Keratinocyte (primary cell): ENCODE measurements around the gene GATAD2B. TPM values are rescaled to one million over a fixed set of nuclear protein-coding genes. Genes with fewer than 3 reads are reported as not detected.

Experiments used
- DNase-seq: peaks from one replicate; pipeline ENCODE4 v3.0.0-alpha.2; 2011; ENCODE audit warnings: low read depth, missing footprints, low spot score
- FAIRE-seq: peaks from 2 replicates; lab custom pipeline; 2011; peaks lifted over from hg19 to GRCh38; lab: Jason Lieb, UNC
- H2AFZ ChIP-seq: 2 replicates; pipeline ENCODE4 v1.6.0; 2012; ENCODE audit warnings: low read length, control low read depth, inconsistent platforms; ENCODE audit not compliant: control insufficient read depth
- H3K27ac ChIP-seq: 2 replicates; pipeline ENCODE4 v1.5.1; 2011; ENCODE audit warnings: low read length; ENCODE audit not compliant: control insufficient read depth, insufficient read depth
- H3K27me3 ChIP-seq: 3 replicates; pipeline ENCODE4 v1.6.0; 2011; ENCODE audit warnings: low read length; ENCODE audit not compliant: control insufficient read depth, insufficient read depth; ENCODE audit errors: extremely low read depth
- H3K36me3 ChIP-seq, 2 experiments: 2 replicates in 1 of 2; 3 replicates in 1 of 2; pipeline ENCODE4 v1.5.1; 2011; ENCODE audit warnings: low read length in 2 of 2, mild to moderate bottlenecking in 1 of 2; ENCODE audit not compliant: control insufficient read depth in 2 of 2, insufficient read depth in 2 of 2; ENCODE audit errors: extremely low read depth in 1 of 2
- H3K4me1 ChIP-seq: 3 replicates; pipeline ENCODE4 v1.5.1; 2011; ENCODE audit warnings: low read length; ENCODE audit not compliant: control insufficient read depth, insufficient read depth; ENCODE audit errors: extremely low read depth
- H3K4me2 ChIP-seq: 3 replicates; pipeline ENCODE4 v1.6.0; 2011; ENCODE audit warnings: low read depth, low read length; ENCODE audit not compliant: control insufficient read depth, insufficient read depth; ENCODE audit errors: extremely low read depth
- H3K4me3 ChIP-seq, 3 experiments: fragments of 200-600 bp in 1 of 3; sonication (generic) in 1 of 3; 2 replicates in 2 of 3; 3 replicates in 1 of 3; pipeline ENCODE4 v1.5.1; 2011 to 2016; ENCODE audit warnings: low read length in 3 of 3, mild to moderate bottlenecking in 3 of 3, control low read depth in 2 of 3, inconsistent platforms in 1 of 3, low read depth in 1 of 3, mixed read lengths in 1 of 3, mixed run types in 1 of 3, moderate library complexity in 1 of 3; ENCODE audit not compliant: control insufficient read depth in 2 of 3, insufficient read depth in 2 of 3; ENCODE audit errors: extremely low read depth in 1 of 3
- H3K79me2 ChIP-seq: 2 replicates; pipeline ENCODE4 v1.6.0; 2012; ENCODE audit warnings: low read length; ENCODE audit not compliant: control insufficient read depth, insufficient read depth
- H3K9ac ChIP-seq: 3 replicates; pipeline ENCODE4 v1.6.0; 2011; ENCODE audit warnings: low read length; ENCODE audit not compliant: control insufficient read depth, insufficient read depth; ENCODE audit errors: extremely low read depth
- H3K9me1 ChIP-seq: 3 replicates; pipeline ENCODE4 v1.6.0; 2011; ENCODE audit warnings: low read length; ENCODE audit not compliant: control insufficient read depth, insufficient read depth; ENCODE audit errors: extremely low read depth
- H3K9me3 ChIP-seq: 2 replicates; pipeline ENCODE4 v1.5.1; 2012; ENCODE audit warnings: low read depth, low read length; ENCODE audit not compliant: control insufficient read depth
- H4K20me1 ChIP-seq: 3 replicates; pipeline ENCODE4 v1.6.0; 2011; ENCODE audit warnings: low read length; ENCODE audit not compliant: control insufficient read depth, insufficient read depth; ENCODE audit errors: extremely low read depth
- CTCF ChIP-seq, 3 experiments: IDR thresholded peaks in 1 of 3; conservative IDR thresholded peaks in 1 of 3; optimal IDR thresholded peaks in 1 of 3; 2 replicates in 2 of 3; 3 replicates in 1 of 3; pipeline versions ENCODE3 to v1.5.1; 2011; ENCODE audit warnings: low read length in 3 of 3, mild to moderate bottlenecking in 3 of 3, moderate library complexity in 2 of 3, control low read depth in 1 of 3, inconsistent platforms in 1 of 3; ENCODE audit not compliant: insufficient read depth in 2 of 3; ENCODE audit errors: extremely low read depth in 1 of 3
- EZH2 ChIP-seq: IDR thresholded peaks from one replicate; pipeline ENCODE4 v1.6.1; 2012; ENCODE audit warnings: inconsistent platforms, mild to moderate bottlenecking, low read length, moderate library complexity
- dilution Hi-C: fragments of 300-500 bp; cut with MboI; formaldehyde crosslinking; loops from one replicate; pipeline ENCODE4 v1.7.0; 2020; ENCODE audit warnings: low sequenced_read_pairs; ENCODE audit not compliant: extremely low pct_ligation_motif_present
- polyA plus RNA-seq, 5 experiments: library from polyadenylated mRNA; depleted of rRNA in 3 of 5; stranded (reverse) in 3 of 5; stranded (forward) in 1 of 5; unstranded in 1 of 5; fragments of >200 nt; gene quantifications; 1 replicate in 1 of 5; 2 replicates in 3 of 5; 3 replicates in 1 of 5; pipeline versions ENCODE4 v1.2.1 to v1.2.3, GENCODE V29; 2011 to 2012; ENCODE audit warnings: missing spikeins in 2 of 5, low read depth in 1 of 5, low replicate concordance in 1 of 5

The GATAD2B gene
- polyA plus RNA-seq, 1 donor (not counting 4 experiments of a cell fraction or from before 2014, with no cell fraction given), result 6.1 TPM

- TF ChIP-seq CTCF (optimal IDR thresholded peaks at IDR 0.05 in 1 of 3, IDR thresholded peaks at IDR 0.05 in 1 of 3, conservative IDR thresholded peaks at IDR 0.05 in 1 of 3; ENCODE audit: extremely low read depth in 1 of 3, insufficient read depth in 2 of 3, low read length in 3 of 3) (no peak), EZH2 (no peak)
- FAIRE-seq (no peak), DNase-seq (no peak)
- Histone ChIP-seq H3K27me3 (no peaks in the 10 kb centered on the region), H3K9ac (peak overlapping the region; percentile 91), H3K36me3 (peaks cover 8 to 44% of the 10 kb centered on the region in 2 experiments), H3K27ac (peak overlapping the region; percentile 82), H3K4me2 (peak overlapping the region; percentile 100), H3K9me1 (no peaks in the 10 kb centered on the region), H3K4me1 (peaks cover 30% of the 10 kb centered on the region), H4K20me1 (peaks cover 3% of the 10 kb centered on the region), H3K4me3 (peak overlapping the region; percentile 92 to 99 (median 96)), H3K79me2 (peaks cover 71% of the 10 kb centered on the region), H3K9me3 (no peaks in the 10 kb centered on the region), H2AFZ (peak overlapping the region; percentile 71)
- dilution Hi-C loops, result no loop called here
Observed at GRCh38 chr1:153957744-153958110, 35.0 kb upstream of the GATAD2B start.

- Histone ChIP-seq H3K9ac (peak overlapping the region; percentile 91), H3K27ac (peak overlapping the region; percentile 82), H3K9me1 (no peaks in the 10 kb centered on the region), H2AFZ (no peak overlapping the region), H3K9me3 (no peaks in the 10 kb centered on the region), H3K36me3 (peaks cover 14 to 49% of the 10 kb centered on the region in 2 experiments), H3K79me2 (peaks cover 66% of the 10 kb centered on the region), H4K20me1 (peaks cover 3% of the 10 kb centered on the region), H3K4me1 (peaks cover 24% of the 10 kb centered on the region), H3K4me2 (peak overlapping the region; percentile 100), H3K4me3 (peak overlapping the region; percentile 92 to 99 (median 96)), H3K27me3 (no peaks in the 10 kb centered on the region)
- TF ChIP-seq EZH2 (no peak), CTCF (optimal IDR thresholded peaks at IDR 0.05 in 1 of 3, IDR thresholded peaks at IDR 0.05 in 1 of 3, conservative IDR thresholded peaks at IDR 0.05 in 1 of 3; ENCODE audit: extremely low read depth in 1 of 3, insufficient read depth in 2 of 3, low read length in 3 of 3) (no peak)
- FAIRE-seq, result no peak
- dilution Hi-C loops, result no loop called here
- no peak for DNase-seq
Observed at GRCh38 chr1:153956997-153957715, 34.4 kb upstream of the GATAD2B start.
